PC-3 (cell line): ENCODE measurements around the gene CNR2.

Source experiments
- EZH2 ChIP-seq: fragments of 300-600 bp; sonication (generic); IDR thresholded peaks from one replicate; pipeline ENCODE4 v1.6.1; 2017; ENCODE audit warnings: antibody characterized with exemption, mild to moderate bottlenecking, low read length; ENCODE audit not compliant: unreplicated experiment
- EZH2phosphoT487 ChIP-seq: fragments of 300-600 bp; sonication (generic); IDR thresholded peaks from 2 replicates; pipeline ENCODE4 v1.6.1; 2018; ENCODE audit warnings: mild to moderate bottlenecking, antibody characterized with exemption, low read length, borderline replicate concordance
- TF ChIP-seq, protein P1 (sequence below): fragments of 300-600 bp; sonication (generic); conservative IDR thresholded peaks from 2 replicates; pipeline ENCODE4 v1.5.1; 2017; ENCODE audit warnings: antibody characterized with exemption, low read depth, mild to moderate bottlenecking, low read length

- TF ChIP-seq EZH2 (no peak), EZH2phosphoT487 (no peak)
- TF ChIP-seq, protein P1, sequence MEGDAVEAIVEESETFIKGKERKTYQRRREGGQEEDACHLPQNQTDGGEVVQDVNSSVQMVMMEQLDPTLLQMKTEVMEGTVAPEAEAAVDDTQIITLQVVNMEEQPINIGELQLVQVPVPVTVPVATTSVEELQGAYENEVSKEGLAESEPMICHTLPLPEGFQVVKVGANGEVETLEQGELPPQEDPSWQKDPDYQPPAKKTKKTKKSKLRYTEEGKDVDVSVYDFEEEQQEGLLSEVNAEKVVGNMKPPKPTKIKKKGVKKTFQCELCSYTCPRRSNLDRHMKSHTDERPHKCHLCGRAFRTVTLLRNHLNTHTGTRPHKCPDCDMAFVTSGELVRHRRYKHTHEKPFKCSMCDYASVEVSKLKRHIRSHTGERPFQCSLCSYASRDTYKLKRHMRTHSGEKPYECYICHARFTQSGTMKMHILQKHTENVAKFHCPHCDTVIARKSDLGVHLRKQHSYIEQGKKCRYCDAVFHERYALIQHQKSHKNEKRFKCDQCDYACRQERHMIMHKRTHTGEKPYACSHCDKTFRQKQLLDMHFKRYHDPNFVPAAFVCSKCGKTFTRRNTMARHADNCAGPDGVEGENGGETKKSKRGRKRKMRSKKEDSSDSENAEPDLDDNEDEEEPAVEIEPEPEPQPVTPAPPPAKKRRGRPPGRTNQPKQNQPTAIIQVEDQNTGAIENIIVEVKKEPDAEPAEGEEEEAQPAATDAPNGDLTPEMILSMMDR: no peak
These were observed 69.5 kb downstream of the CNR2 start for GRCh38 chr1:23843644-23844043.
